HG03175 (cell line): Measurements from ENCODE around the gene DPYD.

Source experiments
- ATAC-seq: cut with Tn5 transposase; IDR thresholded peaks from one replicate; pipeline ENCODE4 v1.9.1; 2021; ENCODE audit warnings: mild to moderate bottlenecking, moderate library complexity; ENCODE audit not compliant: unreplicated experiment

DPYD gene

GRCh38 chr1:97164276-97164639 lies 756.6 kb downstream of the DPYD start:
- peak; percentile 37 for ATAC-seq

DNA sequence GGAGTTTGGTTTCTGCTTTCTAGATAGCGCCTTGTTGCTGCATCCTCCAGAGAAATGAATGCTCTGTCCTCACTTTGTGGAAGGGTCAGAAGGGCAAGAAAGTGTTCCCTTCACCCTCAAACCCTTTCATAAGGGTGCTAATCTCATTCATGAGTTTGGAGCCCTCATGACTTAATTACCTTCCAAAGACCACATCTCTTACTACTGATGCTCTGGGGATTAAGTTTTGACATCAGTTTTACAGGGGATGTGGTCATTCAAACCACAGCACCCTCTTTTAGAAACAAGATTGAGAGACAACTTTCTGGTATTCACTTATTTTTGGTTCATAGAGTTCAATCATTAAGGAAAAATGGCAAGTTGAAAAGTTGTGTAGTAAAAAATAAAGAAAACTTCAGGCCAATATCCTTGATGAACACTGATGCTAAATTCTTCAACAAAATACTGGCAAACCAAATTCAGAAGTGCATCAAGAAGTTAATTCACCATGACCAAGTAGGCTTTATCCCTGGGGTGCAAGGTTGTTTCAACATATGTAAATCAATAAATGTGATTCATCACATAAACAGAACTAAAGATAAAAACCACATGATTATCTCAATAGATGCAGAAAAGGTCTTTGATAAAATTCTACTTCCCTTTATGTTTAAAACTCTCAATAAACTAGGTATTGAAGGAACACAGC lies 757.1 kb downstream of the DPYD start:
- ATAC-seq, result peak; percentile 68

DNA sequence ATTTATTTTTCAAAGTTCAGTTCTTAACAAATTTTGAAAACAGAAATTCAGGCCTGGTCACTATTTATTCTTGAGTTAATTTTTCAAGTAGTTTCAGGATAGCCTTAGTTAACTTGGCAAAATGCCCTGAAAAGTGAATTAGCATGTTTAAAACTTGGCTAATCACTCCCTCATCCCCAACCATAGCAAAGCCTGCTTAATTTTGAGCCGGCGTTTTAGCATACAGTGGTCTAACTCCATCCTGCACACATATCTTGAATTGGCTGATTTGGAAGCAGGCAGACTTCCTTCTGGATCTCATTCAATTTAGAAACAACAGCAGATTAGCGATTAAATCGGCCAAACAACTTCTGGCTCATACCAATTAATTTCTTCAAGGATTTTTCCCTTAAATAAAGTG lies 760.0 kb downstream of the DPYD start:
- no peak for ATAC-seq

- peak; percentile 60 for ATAC-seq
These were observed 761.5 kb downstream of the DPYD start for GRCh38 chr1:97159342-97159741.

DNA sequence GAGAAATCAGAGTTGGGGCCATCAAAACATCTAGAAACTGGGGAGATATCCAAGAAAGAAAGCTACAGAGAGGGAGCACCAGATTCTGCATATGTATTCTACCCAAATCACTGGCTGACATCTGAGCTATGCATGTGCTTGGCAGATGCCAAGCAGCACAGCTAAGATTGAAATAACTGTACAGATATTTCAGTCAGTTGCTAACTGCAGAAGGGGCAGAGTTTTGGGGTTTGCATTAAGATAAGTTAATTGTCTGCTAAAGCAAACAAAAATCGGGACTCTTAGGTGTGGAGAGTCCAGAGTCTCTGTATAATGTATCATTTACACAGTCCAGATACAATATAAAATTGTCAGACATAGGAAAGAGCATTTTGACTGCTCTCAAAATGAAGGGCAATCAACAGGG lies 762.1 kb downstream of the DPYD start:
- ATAC-seq, result peak; percentile 7

DNA sequence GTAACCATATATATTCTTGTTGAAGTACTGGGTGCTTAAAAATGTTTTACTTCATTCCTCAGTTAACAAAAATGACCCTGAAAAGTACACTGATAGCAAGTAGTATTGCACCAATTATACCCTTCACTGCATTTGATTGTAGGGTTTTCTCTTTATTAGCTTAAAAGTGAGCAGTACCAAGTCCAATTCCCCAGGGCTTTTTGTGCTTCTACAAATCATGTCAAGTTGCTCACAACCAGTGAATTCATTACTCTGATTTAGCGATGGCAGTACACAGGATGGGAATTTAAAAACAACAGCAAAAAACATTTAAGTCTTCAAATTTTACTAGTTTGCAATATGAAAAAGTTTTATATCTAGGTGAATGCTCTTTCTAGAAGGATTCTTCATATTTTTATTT lies 762.8 kb downstream of the DPYD start:
- no peak for ATAC-seq

- no peak for ATAC-seq
These were observed 769.2 kb downstream of the DPYD start for GRCh38 chr1:97151651-97152050.

DNA sequence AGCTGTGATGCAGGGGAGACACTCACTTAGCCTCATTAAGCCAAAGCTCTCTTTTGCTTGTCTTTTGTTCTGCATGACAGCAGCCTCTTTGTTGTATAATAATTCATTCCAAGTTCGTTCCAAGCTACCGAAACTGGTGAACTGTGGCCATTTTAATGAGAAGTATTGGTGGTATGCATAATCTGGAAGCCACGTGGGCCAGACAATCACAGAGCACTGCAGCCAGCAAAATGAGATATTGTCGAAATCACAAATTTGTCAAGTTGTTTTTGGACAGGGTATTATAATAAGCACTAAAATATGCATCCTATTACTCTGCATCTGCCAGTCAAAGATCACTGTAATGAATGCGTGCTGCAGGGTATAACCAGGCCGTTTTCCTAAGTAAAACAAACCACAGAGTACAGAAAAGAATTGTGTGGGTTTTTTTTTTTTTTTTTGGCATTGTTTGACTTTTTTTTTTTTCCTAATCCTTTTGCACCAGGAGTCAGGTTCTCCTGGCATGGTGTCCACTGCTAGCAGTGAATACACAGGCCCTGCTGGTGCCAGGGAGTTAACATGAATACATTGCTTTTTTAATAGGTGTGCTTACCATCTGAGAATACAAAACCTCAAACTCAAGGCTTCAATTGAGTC lies 775.4 kb downstream of the DPYD start:
- no peak for ATAC-seq

GRCh38 chr1:97144527-97144926 lies 776.3 kb downstream of the DPYD start:
- no peak for ATAC-seq

- ATAC-seq, result no peak
These were observed 777.5 kb downstream of the DPYD start for GRCh38 chr1:97143236-97143882.

DNA sequence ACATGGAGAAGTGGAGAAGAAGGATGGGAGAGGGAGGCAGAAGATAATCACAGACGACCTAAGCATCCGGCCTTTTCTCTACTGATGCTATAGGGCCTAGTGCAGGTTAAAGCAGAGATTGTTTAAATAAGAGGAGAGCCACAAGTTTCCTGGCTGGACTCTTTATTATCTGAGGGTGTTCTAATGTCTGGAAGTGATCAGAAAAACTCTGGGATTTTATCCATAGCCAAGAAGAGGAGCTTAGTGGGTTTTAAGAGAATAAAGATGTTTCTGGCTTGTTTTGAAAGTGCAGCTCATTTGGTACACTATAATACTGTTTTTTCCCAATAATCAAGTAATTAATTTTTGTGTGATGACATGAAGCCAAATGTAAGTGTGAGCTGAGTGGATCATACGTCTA lies 780.2 kb downstream of the DPYD start:
- ATAC-seq, result no peak

- no peak for ATAC-seq
These were observed 781.3 kb downstream of the DPYD start for GRCh38 chr1:97139512-97139911.

- ATAC-seq, result peak; percentile 41
These were observed 782.3 kb downstream of the DPYD start for GRCh38 chr1:97138515-97139032.

DNA sequence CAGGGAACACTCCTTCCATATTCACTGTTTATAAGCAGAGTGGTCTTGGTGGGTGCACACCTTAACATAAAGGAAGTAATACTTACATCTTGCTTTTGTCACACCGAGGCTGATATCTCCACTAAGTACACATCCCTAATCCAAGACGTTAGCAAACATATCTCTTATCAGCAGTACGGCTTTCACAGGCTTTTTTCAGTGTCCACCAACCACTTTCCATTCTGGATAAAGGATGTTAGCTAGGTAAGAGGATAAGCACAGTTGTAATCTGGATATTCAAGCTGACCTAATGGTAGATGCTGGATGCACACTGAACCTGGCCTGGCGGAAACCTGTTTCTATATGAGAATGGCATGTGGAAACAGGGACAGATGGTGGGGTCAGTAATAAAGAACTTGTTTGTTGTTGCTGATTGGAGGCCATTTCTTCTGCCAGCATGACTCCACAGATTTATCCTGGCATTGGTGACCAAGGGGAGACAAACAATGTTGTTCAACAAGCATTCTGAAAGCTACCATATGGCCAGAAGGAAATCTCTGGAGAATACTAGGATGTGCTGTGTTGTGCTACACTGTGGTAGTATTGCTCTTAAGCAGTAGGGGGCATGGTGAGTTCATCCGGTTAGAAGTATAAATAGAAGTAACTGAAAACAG lies 782.8 kb downstream of the DPYD start:
- ATAC-seq, result peak; percentile 100

DNA sequence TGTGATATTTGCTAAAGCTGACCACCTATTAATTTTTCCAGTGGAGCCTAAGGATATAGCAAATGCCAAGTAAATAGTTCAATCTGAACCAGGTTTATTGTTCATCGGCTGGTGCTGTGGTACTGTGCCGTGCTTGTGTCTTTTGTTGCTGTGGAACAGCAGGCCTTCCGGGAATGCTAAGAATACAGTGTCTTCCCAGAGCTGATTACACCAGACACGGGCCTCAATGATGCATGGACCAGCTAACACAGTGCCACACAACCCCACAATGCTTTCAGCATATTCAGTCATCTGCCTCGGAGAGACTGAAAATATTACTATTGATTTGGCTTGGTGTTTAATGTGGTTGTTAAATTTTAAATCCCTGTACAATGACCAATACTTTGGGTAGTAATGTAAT lies 783.8 kb downstream of the DPYD start:
- ATAC-seq, result no peak

GRCh38 chr1:97135972-97136371 lies 784.9 kb downstream of the DPYD start:
- no peak for ATAC-seq

GRCh38 chr1:97128426-97128825 lies 792.4 kb downstream of the DPYD start:
- no peak for ATAC-seq

DNA sequence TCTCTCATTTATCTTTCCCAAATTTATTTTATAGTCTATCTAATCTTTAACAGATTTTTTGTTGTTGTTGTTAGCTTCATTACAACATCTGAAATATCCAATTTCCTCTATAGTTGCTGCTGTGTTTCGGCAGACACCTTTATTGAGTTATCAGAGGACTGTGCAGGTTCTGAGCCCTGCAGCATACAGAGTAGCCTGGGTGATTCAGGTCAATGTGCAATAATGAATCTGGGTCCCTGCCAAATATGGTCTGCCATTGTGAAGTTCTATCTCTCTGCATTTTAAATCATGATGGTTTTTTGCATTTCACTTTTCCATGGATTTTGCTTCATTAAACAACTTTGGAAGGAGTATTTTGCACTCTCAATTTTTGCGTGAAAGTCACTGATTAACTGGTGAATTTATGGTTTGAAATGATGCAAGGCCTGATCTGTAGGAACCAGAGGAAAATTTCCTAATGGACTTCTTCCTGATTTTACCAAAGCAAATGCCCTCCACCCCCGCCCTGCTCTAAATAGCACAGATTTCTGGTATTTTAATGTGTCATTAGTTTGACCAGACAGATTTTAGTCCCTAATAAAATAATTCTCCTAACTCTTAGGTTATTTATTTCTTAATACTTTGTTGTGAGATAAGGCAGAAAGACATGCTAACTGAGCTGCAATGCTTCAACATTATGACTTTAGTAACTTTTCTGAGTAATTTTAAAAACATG lies 797.0 kb downstream of the DPYD start:
- no peak for ATAC-seq

DNA sequence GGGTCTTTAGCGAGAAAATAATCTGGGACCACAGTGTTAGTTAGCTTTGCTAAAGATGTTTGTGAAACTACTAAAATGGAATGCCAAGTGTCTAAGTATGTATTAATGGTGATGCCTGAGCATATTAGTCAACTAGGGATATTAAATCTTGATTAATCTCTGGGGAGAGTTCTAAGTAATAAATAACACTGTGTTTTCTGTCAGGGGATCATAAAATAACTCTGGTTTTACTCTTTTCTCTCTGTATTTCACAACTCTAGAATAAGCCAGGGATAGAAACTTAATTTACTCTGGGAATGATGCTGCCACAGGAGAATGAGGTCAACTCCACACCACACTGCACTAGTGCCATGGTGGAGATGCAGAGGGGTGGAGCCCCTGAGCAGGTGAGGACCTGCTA lies 800.0 kb downstream of the DPYD start:
- ATAC-seq, result no peak

- ATAC-seq, result no peak
These were observed 801.3 kb downstream of the DPYD start for GRCh38 chr1:97119260-97120158.
